HepG2 (cell line): Measurements from ENCODE around the gene ZNF211. TPM values are rescaled to one million over a fixed set of nuclear protein-coding genes. Genes with fewer than 3 reads are reported as not detected.

Experiments
- BRD4 ChIP-seq: sonication (generic); formaldehyde crosslinking; IDR thresholded peaks from 2 replicates; pipeline ENCODE4 v1.4.0; 2020; ENCODE audit warnings: missing genetic modification reagents
- GMEB1 ChIP-seq: sonication (generic); formaldehyde crosslinking; IDR thresholded peaks from 2 replicates; pipeline ENCODE4 v1.5.1; 2020; ENCODE audit warnings: missing genetic modification reagents, mild to moderate bottlenecking, borderline replicate concordance
- HDAC1 ChIP-seq: sonication (generic); formaldehyde crosslinking; IDR thresholded peaks from 2 replicates; pipeline ENCODE4 v1.5.1; 2020; ENCODE audit warnings: mild to moderate bottlenecking, missing genetic modification reagents
- HDAC6 ChIP-seq: fragments of 200-600 bp; sonication (generic); IDR thresholded peaks from 2 replicates; pipeline ENCODE4 v1.7.0; 2017; ENCODE audit warnings: mild to moderate bottlenecking, antibody characterized with exemption, low read length, low read depth
- HIC2 ChIP-seq: sonication (generic); formaldehyde crosslinking; IDR thresholded peaks from 2 replicates; pipeline ENCODE4 v1.9.0; 2022; ENCODE audit warnings: low read depth, missing genetic modification reagents
- HMG20A ChIP-seq: IDR thresholded peaks from 2 replicates; pipeline ENCODE4 v1.6.1; 2016; ENCODE audit warnings: borderline replicate concordance
- ISX ChIP-seq: sonication (generic); formaldehyde crosslinking; conservative IDR thresholded peaks from 2 replicates; pipeline ENCODE4 v1.5.0; 2020; ENCODE audit warnings: missing genetic modification reagents
- JUNB ChIP-seq: sonication (generic); formaldehyde crosslinking; IDR thresholded peaks from 2 replicates; pipeline ENCODE4 v1.8.0; 2022; ENCODE audit warnings: missing genetic modification reagents, mild to moderate bottlenecking, borderline replicate concordance
- MAFK ChIP-seq, 2 experiments: IDR thresholded peaks in 1 of 2; conservative IDR thresholded peaks in 1 of 2; 2 replicates each; pipeline ENCODE4 v1.6.1; 2011; ENCODE audit warnings: improper control_type of control experiment in 2 of 2, low read length in 2 of 2
- MIXL1 ChIP-seq: IDR thresholded peaks from 2 replicates; pipeline ENCODE4 v1.6.1; 2016
- POLR2AphosphoS2 ChIP-seq: IDR thresholded peaks from 2 replicates; pipeline ENCODE4 v1.6.1; 2011; ENCODE audit warnings: low read depth, low read length, improper control_type of control experiment
- RAD21 ChIP-seq: fragments of 450-650 bp; formaldehyde crosslinking; IDR thresholded peaks from 2 replicates; pipeline ENCODE4 v1.5.0; 2020; ENCODE audit warnings: mild to moderate bottlenecking
- RBFOX2 ChIP-seq: fragments of 200-400 bp; formaldehyde crosslinking; IDR thresholded peaks from 2 replicates; pipeline ENCODE4 v1.6.1; 2017; ENCODE audit warnings: low read depth, mild to moderate bottlenecking, low read length
- TAF15 ChIP-seq: fragments of 200-400 bp; formaldehyde crosslinking; IDR thresholded peaks from one replicate; pipeline ENCODE4 v1.6.1; 2018; ENCODE audit warnings: mild to moderate bottlenecking, low read depth, low read length; ENCODE audit not compliant: poor library complexity, severe bottlenecking
- TP53 ChIP-seq: sonication (generic); formaldehyde crosslinking; conservative IDR thresholded peaks from 2 replicates; pipeline ENCODE4 v1.4.0; 2020; ENCODE audit warnings: missing genetic modification reagents
- YEATS2 ChIP-seq: sonication (generic); formaldehyde crosslinking; IDR thresholded peaks from 2 replicates; pipeline ENCODE4 v1.4.0; 2020; ENCODE audit warnings: missing genetic modification reagents, borderline replicate concordance
- ZFP36L2 ChIP-seq: sonication (generic); formaldehyde crosslinking; IDR thresholded peaks from 2 replicates; pipeline ENCODE4 v1.4.0; 2020; ENCODE audit warnings: missing genetic modification reagents
- ZNF331 ChIP-seq: sonication (generic); formaldehyde crosslinking; IDR thresholded peaks from 2 replicates; pipeline ENCODE4 v1.4.0; 2020; ENCODE audit warnings: missing genetic modification reagents
- ZNF350 ChIP-seq: sonication (generic); formaldehyde crosslinking; IDR thresholded peaks from 2 replicates; pipeline ENCODE4 v1.4.0; 2020; ENCODE audit warnings: mild to moderate bottlenecking, low read depth, missing genetic modification reagents, borderline replicate concordance
- ZNF512B ChIP-seq: sonication (generic); formaldehyde crosslinking; IDR thresholded peaks from 2 replicates; pipeline ENCODE4 v1.5.1; 2020; ENCODE audit warnings: missing genetic modification reagents, mild to moderate bottlenecking, borderline replicate concordance
- ZNF713 ChIP-seq: sonication (generic); formaldehyde crosslinking; IDR thresholded peaks from 2 replicates; pipeline ENCODE4 v1.4.0; 2020; ENCODE audit warnings: mild to moderate bottlenecking, missing genetic modification reagents
- ZNF740 ChIP-seq: sonication (generic); formaldehyde crosslinking; IDR thresholded peaks from 2 replicates; pipeline ENCODE4 v1.4.0; 2020; ENCODE audit warnings: missing genetic modification reagents
- ZNF850 ChIP-seq: sonication (generic); formaldehyde crosslinking; conservative IDR thresholded peaks from 2 replicates; pipeline ENCODE4 v1.9.0; 2021; ENCODE audit warnings: mild to moderate bottlenecking, missing genetic modification reagents
- ZSCAN30 ChIP-seq: sonication (generic); formaldehyde crosslinking; IDR thresholded peaks from 2 replicates; pipeline ENCODE4 v1.5.0; 2020; ENCODE audit warnings: mild to moderate bottlenecking, missing genetic modification reagents
- polyA plus RNA-seq, 8 experiments: library from polyadenylated mRNA; depleted of rRNA in 3 of 8; stranded (reverse) in 7 of 8; unstranded in 1 of 8; fragments of >200 nt; fragmentation: Illumina TruSeq in 4 of 8; extraction: Trizol in 4 of 8; gene quantifications; 2 replicates each; pipeline versions ENCODE4 v1.2.1 to v1.2.3, GENCODE V29; 2011 to 2016; ENCODE audit warnings: low read depth in 4 of 8, missing spikeins in 1 of 8, mixed read lengths in 1 of 8; ENCODE audit not compliant: insufficient read depth in 1 of 8
- total RNA-seq, 5 experiments: library from RNA; depleted of rRNA; stranded (reverse); fragments of >200 nt; fragmentation: Illumina TruSeq; extraction: Trizol; gene quantifications; 2 replicates each; pipeline ENCODE4 v1.2.3, GENCODE V29; 2016; ENCODE audit warnings: low read depth in 1 of 5

The ZNF211 gene
- total and polyA plus RNA-seq, 2 of the 13 experiments (the other 11 are each of a cell fraction or from before 2014, with no cell fraction given) = 9.9 to 11.2 TPM

- peak; percentile 92 for TF ChIP-seq GMEB1 (CRISPR knock-in tag)
- TF ChIP-seq HIC2 = no peak
- peak; percentile 36; the same call in 1 of the 2 replicates for TF ChIP-seq ISX (CRISPR knock-in tag)
- 0 out of 2 replicates have a peak, but pooled peaks have one; percentile 54 for TF ChIP-seq ZNF850 (CRISPR knock-in tag)
- TF ChIP-seq ZNF350 (CRISPR knock-in tag) = peak; percentile 71; the same call in 1 of the 2 replicates
- TF ChIP-seq BRD4 = peak; percentile 36; the same call in 1 of the 2 replicates
- 0 out of 2 replicates have a peak, but pooled peaks have one; percentile 59 for TF ChIP-seq ZNF713 (CRISPR knock-in tag)
- TF ChIP-seq RBFOX2 = peak; percentile 89
- no peak; the same call in 1 of the 2 replicates for TF ChIP-seq RAD21
- TF ChIP-seq ZSCAN30 = no peak
- 0 out of 2 replicates have a peak, but pooled peaks have one; percentile 26 for TF ChIP-seq TP53 (CRISPR knock-in tag)
- no peak for TF ChIP-seq ZNF512B (CRISPR knock-in tag)
- no peak for TF ChIP-seq JUNB (CRISPR knock-in tag)
- TF ChIP-seq HMG20A = no peak
- no peak for TF ChIP-seq ZNF331 (CRISPR knock-in tag)
- TF ChIP-seq HDAC1 (CRISPR knock-in tag) = peak; percentile 67
- TF ChIP-seq MIXL1 = no peak; the same call in 1 of the 2 replicates
- TF ChIP-seq YEATS2 = peak; percentile 83; the same call in 1 of the 2 replicates
- no peak for TF ChIP-seq ZNF740 (CRISPR knock-in tag)
- no peak for TF ChIP-seq POLR2AphosphoS2
- no peak for TF ChIP-seq HDAC6
- TF ChIP-seq TAF15 = no peak
- no peak for TF ChIP-seq ZFP36L2
- TF ChIP-seq MAFK (conservative IDR thresholded peaks at IDR 0.05 in 1 of 2, IDR thresholded peaks at IDR 0.05 in 1 of 2; ENCODE audit: low read length in 2 of 2) = no peak
These were observed 18.8 kb upstream of the ZNF211 start, which contains the start of gene ZNF134 (continued) for GRCh38 chr19:57613941-57614743.
